Measurements from ENCODE around the gene SHQ1.

SHQ1 gene

GRCh38 chr3:72872183-72872582 lies 23.9 kb upstream of the SHQ1 start:
- no peaks in the 10 kb centered on the region for H3K4me1 Mint-ChIP-seq (ENCODE audit: low read depth)
- H3K9me3 Mint-ChIP-seq (ENCODE audit: low read depth): no peaks in the 10 kb centered on the region
- H3K4me3 Mint-ChIP-seq: no peak overlapping the region
- H3K27ac Mint-ChIP-seq: no peak overlapping the region
- H3K27me3 Mint-ChIP-seq: peaks cover 3% of the 10 kb centered on the region
- H3K36me3 Mint-ChIP-seq: no peaks in the 10 kb centered on the region

GRCh38 chr3:72862314-72863090 lies 14.3 kb upstream of the SHQ1 start:
- Mint-ChIP-seq H3K27me3 (no peaks in the 10 kb centered on the region), H3K36me3 (no peaks in the 10 kb centered on the region), H3K9me3 (ENCODE audit: low read depth) (no peaks in the 10 kb centered on the region), H3K4me3 (no peak overlapping the region), H3K27ac (no peak overlapping the region), H3K4me1 (ENCODE audit: low read depth) (no peaks in the 10 kb centered on the region)

GRCh38 chr3:72860846-72861245 lies 12.6 kb upstream of the SHQ1 start:
- H3K9me3 Mint-ChIP-seq (ENCODE audit: low read depth): no peaks in the 10 kb centered on the region
- H3K36me3 Mint-ChIP-seq: no peaks in the 10 kb centered on the region
- no peaks in the 10 kb centered on the region for H3K27me3 Mint-ChIP-seq
- no peak overlapping the region for H3K27ac Mint-ChIP-seq
- no peaks in the 10 kb centered on the region for H3K4me1 Mint-ChIP-seq (ENCODE audit: low read depth)
- no peak overlapping the region for H3K4me3 Mint-ChIP-seq

GRCh38 chr3:72860053-72860452 lies 11.8 kb upstream of the SHQ1 start:
- H3K27ac Mint-ChIP-seq: no peak overlapping the region
- no peaks in the 10 kb centered on the region for H3K9me3 Mint-ChIP-seq (ENCODE audit: low read depth)
- H3K4me3 Mint-ChIP-seq: no peak overlapping the region
- peaks cover 1% of the 10 kb centered on the region for H3K27me3 Mint-ChIP-seq
- H3K4me1 Mint-ChIP-seq (ENCODE audit: low read depth): no peaks in the 10 kb centered on the region
- no peaks in the 10 kb centered on the region for H3K36me3 Mint-ChIP-seq

GRCh38 chr3:72855001-72855400 lies 6.8 kb upstream of the SHQ1 start:
- Mint-ChIP-seq H3K27me3 (peaks cover 4% of the 10 kb centered on the region), H3K27ac (no peak overlapping the region), H3K4me1 (ENCODE audit: low read depth) (peaks cover 6% of the 10 kb centered on the region), H3K9me3 (ENCODE audit: low read depth) (no peaks in the 10 kb centered on the region), H3K36me3 (no peaks in the 10 kb centered on the region), H3K4me3 (no peak overlapping the region)

GRCh38 chr3:72848703-72849081 lies 447 bp upstream of the SHQ1 start:
- H3K9me3 Mint-ChIP-seq (ENCODE audit: low read depth): no peaks in the 10 kb centered on the region
- H3K4me1 Mint-ChIP-seq (ENCODE audit: low read depth): peaks cover 57% of the 10 kb centered on the region
- H3K27me3 Mint-ChIP-seq: no peaks in the 10 kb centered on the region
- peaks cover 4% of the 10 kb centered on the region for H3K36me3 Mint-ChIP-seq
- peak overlapping the region; percentile 92 for H3K27ac Mint-ChIP-seq
- peak overlapping the region; percentile 95 for H3K4me3 Mint-ChIP-seq

- H3K4me3 Mint-ChIP-seq: peak overlapping the region; percentile 95
- peaks cover 4% of the 10 kb centered on the region for H3K36me3 Mint-ChIP-seq
- no peaks in the 10 kb centered on the region for H3K27me3 Mint-ChIP-seq
- H3K4me1 Mint-ChIP-seq (ENCODE audit: low read depth): peaks cover 60% of the 10 kb centered on the region
- no peaks in the 10 kb centered on the region for H3K9me3 Mint-ChIP-seq (ENCODE audit: low read depth)
- peak overlapping the region; percentile 92 for H3K27ac Mint-ChIP-seq
Observed at GRCh38 chr3:72847282-72847681, 963 bp downstream of the SHQ1 start.

- Mint-ChIP-seq H3K27me3 (no peaks in the 10 kb centered on the region), H3K9me3 (ENCODE audit: low read depth) (no peaks in the 10 kb centered on the region), H3K4me3 (peak overlapping the region; percentile 95), H3K36me3 (peaks cover 13% of the 10 kb centered on the region), H3K27ac (no peak overlapping the region), H3K4me1 (ENCODE audit: low read depth) (peaks cover 56% of the 10 kb centered on the region)
Observed at GRCh38 chr3:72846166-72846565, 2.1 kb downstream of the SHQ1 start.

GRCh38 chr3:72844436-72844993 lies 3.7 kb downstream of the SHQ1 start:
- Mint-ChIP-seq H3K9me3 (ENCODE audit: low read depth) (no peaks in the 10 kb centered on the region), H3K27me3 (no peaks in the 10 kb centered on the region), H3K4me3 (peak overlapping the region; percentile 64), H3K27ac (peak overlapping the region; percentile 87), H3K36me3 (peaks cover 13% of the 10 kb centered on the region), H3K4me1 (ENCODE audit: low read depth) (peaks cover 51% of the 10 kb centered on the region)

GRCh38 chr3:72839057-72839456 lies 9.2 kb downstream of the SHQ1 start:
- Mint-ChIP-seq H3K27ac (no peak overlapping the region), H3K4me1 (ENCODE audit: low read depth) (peaks cover 9% of the 10 kb centered on the region), H3K9me3 (ENCODE audit: low read depth) (no peaks in the 10 kb centered on the region), H3K27me3 (no peaks in the 10 kb centered on the region), H3K4me3 (no peak overlapping the region), H3K36me3 (peaks cover 27% of the 10 kb centered on the region)

- Mint-ChIP-seq H3K27me3 (no peaks in the 10 kb centered on the region), H3K36me3 (peaks cover 30% of the 10 kb centered on the region), H3K4me3 (no peak overlapping the region), H3K27ac (no peak overlapping the region), H3K4me1 (ENCODE audit: low read depth) (peaks cover 2% of the 10 kb centered on the region), H3K9me3 (ENCODE audit: low read depth) (no peaks in the 10 kb centered on the region)
Observed at GRCh38 chr3:72836923-72837322, 11.3 kb downstream of the SHQ1 start.

- H3K4me1 Mint-ChIP-seq (ENCODE audit: low read depth): peaks cover 2% of the 10 kb centered on the region
- H3K36me3 Mint-ChIP-seq: peaks cover 27% of the 10 kb centered on the region
- H3K4me3 Mint-ChIP-seq: no peak overlapping the region
- H3K27ac Mint-ChIP-seq: no peak overlapping the region
- no peaks in the 10 kb centered on the region for H3K27me3 Mint-ChIP-seq
- no peaks in the 10 kb centered on the region for H3K9me3 Mint-ChIP-seq (ENCODE audit: low read depth)
Observed at GRCh38 chr3:72836416-72836815, 11.8 kb downstream of the SHQ1 start.

- H3K4me1 Mint-ChIP-seq (ENCODE audit: low read depth): peaks cover 6% of the 10 kb centered on the region
- no peak overlapping the region for H3K27ac Mint-ChIP-seq
- H3K27me3 Mint-ChIP-seq: no peaks in the 10 kb centered on the region
- no peak overlapping the region for H3K4me3 Mint-ChIP-seq
- peaks cover 22% of the 10 kb centered on the region for H3K36me3 Mint-ChIP-seq
- H3K9me3 Mint-ChIP-seq (ENCODE audit: low read depth): no peaks in the 10 kb centered on the region
Observed at GRCh38 chr3:72830452-72831223, 17.6 kb downstream of the SHQ1 start.

GRCh38 chr3:72829701-72830100 lies 18.5 kb downstream of the SHQ1 start:
- Mint-ChIP-seq H3K9me3 (ENCODE audit: low read depth) (no peaks in the 10 kb centered on the region), H3K4me3 (no peak overlapping the region), H3K36me3 (peaks cover 19% of the 10 kb centered on the region), H3K27ac (no peak overlapping the region), H3K27me3 (no peaks in the 10 kb centered on the region), H3K4me1 (ENCODE audit: low read depth) (peaks cover 6% of the 10 kb centered on the region)

GRCh38 chr3:72821161-72821781 lies 27.0 kb downstream of the SHQ1 start:
- Mint-ChIP-seq H3K4me3 (no peak overlapping the region), H3K9me3 (ENCODE audit: low read depth) (no peaks in the 10 kb centered on the region), H3K27ac (no peak overlapping the region), H3K4me1 (ENCODE audit: low read depth) (peaks cover 16% of the 10 kb centered on the region), H3K36me3 (peaks cover 5% of the 10 kb centered on the region), H3K27me3 (no peaks in the 10 kb centered on the region)
